Measurements from ENCODE around the gene AOC2. TPM values are rescaled to one million over a fixed set of nuclear protein-coding genes. Genes with fewer than 3 reads are reported as not detected.
A peak's percentile ranks its signal among the peaks of the same experiment; 100 is the strongest.

The AOC2 gene
- total and polyA plus RNA-seq, 2 of the 13 experiments (the other 11 are each of a cell fraction or from before 2014, with no cell fraction given), result 1.2 to 3.3 TPM

DNA sequence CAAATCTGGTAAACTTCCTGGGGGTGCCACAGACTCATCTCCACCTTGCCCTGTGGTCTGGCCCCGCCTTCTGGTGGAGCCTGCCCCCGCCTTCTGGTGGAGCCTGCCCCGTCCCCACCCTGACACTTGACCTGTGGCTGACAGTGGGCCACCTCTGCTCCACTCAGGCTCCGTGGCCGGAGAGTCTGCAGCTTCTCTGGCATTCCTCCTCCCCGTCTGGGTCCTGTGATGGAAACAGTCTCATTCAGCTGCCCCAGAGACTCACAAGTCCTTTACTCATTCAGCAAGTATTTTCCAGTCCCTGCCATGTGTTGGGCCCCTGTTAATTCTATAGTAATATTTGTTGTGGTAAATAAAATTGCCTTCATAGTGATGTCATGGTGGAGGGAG, 35.2 kb downstream of the AOC2 start:
- Histone ChIP-seq H3K9ac (ENCODE audit: insufficient read depth, low read depth, low read length) (no peak overlapping the region), H3K27ac (ENCODE audit: extremely low read length, insufficient read depth, low read length) (no peak overlapping the region), H2AFZ (ENCODE audit: low read length) (no peak overlapping the region), H3K4me2 (ENCODE audit: low read depth, low read length) (0 out of 2 replicates have a peak overlapping the region, but pooled peaks have one; percentile 2), H4K20me1 (ENCODE audit: insufficient read depth, low read length) (no peaks in the 10 kb centered on the region), H3K27me3 (ENCODE audit: control insufficient read depth in 1 of 2, insufficient read depth in 2 of 2, low read length in 2 of 2) (no peaks in the 10 kb centered on the region), H3K4me1 (ENCODE audit: insufficient read depth, low read length) (peaks cover 76% of the 10 kb centered on the region), H3K36me3 (replicated peaks in 1 of 2; ENCODE audit: control insufficient read depth in 1 of 2, insufficient read depth in 2 of 2, low read length in 2 of 2) (no peaks in the 10 kb centered on the region), H3K4me3 (replicated peaks in 1 of 3; ENCODE audit: insufficient read depth in 1 of 3, low read depth in 2 of 3, low read length in 3 of 3) (no peak overlapping the region), H3K9me3 (ENCODE audit: low read length) (no peaks in the 10 kb centered on the region), H3K79me2 (ENCODE audit: insufficient read depth, low read length) (no peaks in the 10 kb centered on the region)
- FAIRE-seq (no peak), ATAC-seq (peak; percentile 16), DNase-seq (ENCODE audit: low spot score) (no peak)
- ChIA-PET CTCF (ENCODE audit: low intra/inter-chr PET ratio, low total read pairs) (interaction anchor here (1.9 kb wide), 1 partner anchor 50 kb away, joined by 6 read pairs; no protein-coding TSS in a partner anchor), POLR2A (interaction anchor here (1.0 to 2.9 kb wide), 2 partner anchors 13 to 49 kb away, joined by 3 to 18 read pairs; no protein-coding TSS in a partner anchor)
- intact Hi-C loops (cut with micrococcal nuclease; ENCODE audit: unreplicated experiment) (no loop called here), in situ Hi-C loops (cut with HindIII; ENCODE audit: extremely low pct_ligation_motif_present, low pct_unique_long_range_greater_than_20kb) (no loop called here)
- TF ChIP-seq SALL1 (CRISPR knock-in tag; IDR thresholded peaks at IDR 0.05) (0 out of 2 replicates have a peak, but pooled peaks have one; percentile 10), SMARCE1 (IDR thresholded peaks at IDR 0.05; ENCODE audit: borderline replicate concordance) (no peak), CREB1 (IDR thresholded peaks at IDR 0.05) (no peak), CREB1 (CRISPR knock-in tag; IDR thresholded peaks at IDR 0.05) (no peak), ZNF414 (CRISPR knock-in tag; IDR thresholded peaks at IDR 0.05) (0 out of 2 replicates have a peak, but pooled peaks have one; percentile 35), RARA (CRISPR knock-in tag; IDR thresholded peaks at IDR 0.05) (peak; percentile 47; the same call in 1 of the 2 replicates), KDM5B (CRISPR knock-in tag; IDR thresholded peaks at IDR 0.05; ENCODE audit: borderline replicate concordance) (peak; percentile 37; the same call in 1 of the 2 replicates), ZNF772 (CRISPR knock-in tag; IDR thresholded peaks at IDR 0.05) (no peak), ZNF749 (CRISPR knock-in tag; IDR thresholded peaks at IDR 0.05; ENCODE audit: borderline replicate concordance) (no peak), TCF7L2 (IDR thresholded peaks at IDR 0.05; ENCODE audit: low read depth, low read length) (no peak), ZBTB3 (CRISPR knock-in tag; IDR thresholded peaks at IDR 0.05; ENCODE audit: borderline replicate concordance, low read depth) (no peak)
- no TSS peak for BruUV-seq (replicated peaks)
- WGBS (ENCODE audit: low lambda C conversion rate), result 39% methylated on average over 4 of the region's 6 CpGs

Measured in HepG2 (cell line).